ENCODE measurements around the gene IL15RA. TPM values are rescaled to one million over a fixed set of nuclear protein-coding genes. Genes with fewer than 3 reads are reported as not detected.
"Not testable (repeated sequence)": the region's sequence is repeated elsewhere in the genome, so short reads cannot be mapped to it uniquely, and the experiment has no call there.

IL15RA gene
- total RNA-seq, 4 donors from 2014 or later: 19.4 to 38.0 (median 34.9) TPM

DNA sequence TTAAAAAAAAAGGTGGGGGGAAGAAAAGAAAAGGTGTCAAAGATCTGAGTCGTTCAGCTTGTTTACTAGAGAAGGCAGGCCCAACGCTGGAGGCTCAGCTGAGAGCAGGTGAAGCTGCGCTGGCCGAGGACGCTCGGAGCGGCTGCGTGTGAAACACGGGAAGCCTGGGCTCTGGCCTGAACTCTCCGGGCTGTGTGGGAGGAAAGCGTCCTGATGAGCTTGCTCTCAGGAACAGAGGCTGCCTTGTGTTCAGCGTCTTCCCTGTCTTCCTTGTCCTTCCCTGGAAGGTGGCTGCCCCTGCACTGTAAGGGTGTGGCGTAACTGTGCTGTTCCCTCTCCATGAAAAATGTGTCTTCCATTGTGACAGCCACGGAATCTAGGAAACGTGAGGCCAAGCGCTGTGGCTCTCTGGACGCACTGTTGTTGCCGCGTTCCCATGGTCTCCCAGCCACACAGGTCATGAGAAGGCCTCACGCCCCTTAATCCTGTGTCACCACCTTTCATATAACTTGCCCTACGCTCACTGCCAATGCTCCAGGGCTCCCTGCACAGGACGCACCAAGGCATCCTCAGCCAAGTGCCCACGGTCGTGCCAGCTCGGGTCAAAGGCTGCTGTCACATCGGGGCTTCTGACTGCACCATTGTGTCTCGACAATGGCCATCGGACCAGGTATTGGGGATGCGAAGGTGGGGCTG lies 15.8 kb downstream of the IL15RA start:
- H3K36me3 ChIP-seq: peaks cover 0 to 70% (median 0%) of the 10 kb centered on the region in 3 donors
- H3K4me3 ChIP-seq: no peak overlapping the region
- peak in 1 of 3 donors; percentile 41 for DNase-seq
- H3K4me1 ChIP-seq: no peaks in the 10 kb centered on the region
- no peaks in the 10 kb centered on the region for H3K27me3 ChIP-seq
- H3K9me3 ChIP-seq: no peaks in the 10 kb centered on the region
- no peak overlapping the region for H3K27ac ChIP-seq
- no peak for TF ChIP-seq CTCF (IDR thresholded peaks at IDR 0.05)
- no peak for TF ChIP-seq POLR2A (IDR thresholded peaks at IDR 0.05)

DNA sequence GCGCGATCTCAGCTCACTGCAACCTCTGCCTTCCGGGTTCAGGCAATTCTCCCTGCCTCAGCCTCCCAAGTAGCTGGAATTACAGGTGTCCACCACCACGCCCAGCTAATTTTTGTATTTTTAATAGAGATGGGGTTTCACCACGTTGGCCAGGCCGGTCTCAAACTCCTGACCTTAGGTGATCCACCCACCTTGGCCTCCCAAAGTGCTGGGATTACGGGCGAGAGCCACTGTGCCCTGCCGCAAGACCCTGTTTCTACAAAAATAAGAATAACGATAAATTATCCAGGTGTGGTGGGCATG lies 16.4 kb downstream of the IL15RA start:
- H3K4me1 ChIP-seq, H3K27me3 ChIP-seq, H3K9me3 ChIP-seq, H3K4me3 ChIP-seq, H3K27ac ChIP-seq: not testable (repeated sequence)
- peak in 1 of 3 donors; percentile 9 for DNase-seq
- H3K36me3 ChIP-seq: peaks cover 0 to 67% (median 0%) of the 10 kb centered on the region in 3 donors

DNA sequence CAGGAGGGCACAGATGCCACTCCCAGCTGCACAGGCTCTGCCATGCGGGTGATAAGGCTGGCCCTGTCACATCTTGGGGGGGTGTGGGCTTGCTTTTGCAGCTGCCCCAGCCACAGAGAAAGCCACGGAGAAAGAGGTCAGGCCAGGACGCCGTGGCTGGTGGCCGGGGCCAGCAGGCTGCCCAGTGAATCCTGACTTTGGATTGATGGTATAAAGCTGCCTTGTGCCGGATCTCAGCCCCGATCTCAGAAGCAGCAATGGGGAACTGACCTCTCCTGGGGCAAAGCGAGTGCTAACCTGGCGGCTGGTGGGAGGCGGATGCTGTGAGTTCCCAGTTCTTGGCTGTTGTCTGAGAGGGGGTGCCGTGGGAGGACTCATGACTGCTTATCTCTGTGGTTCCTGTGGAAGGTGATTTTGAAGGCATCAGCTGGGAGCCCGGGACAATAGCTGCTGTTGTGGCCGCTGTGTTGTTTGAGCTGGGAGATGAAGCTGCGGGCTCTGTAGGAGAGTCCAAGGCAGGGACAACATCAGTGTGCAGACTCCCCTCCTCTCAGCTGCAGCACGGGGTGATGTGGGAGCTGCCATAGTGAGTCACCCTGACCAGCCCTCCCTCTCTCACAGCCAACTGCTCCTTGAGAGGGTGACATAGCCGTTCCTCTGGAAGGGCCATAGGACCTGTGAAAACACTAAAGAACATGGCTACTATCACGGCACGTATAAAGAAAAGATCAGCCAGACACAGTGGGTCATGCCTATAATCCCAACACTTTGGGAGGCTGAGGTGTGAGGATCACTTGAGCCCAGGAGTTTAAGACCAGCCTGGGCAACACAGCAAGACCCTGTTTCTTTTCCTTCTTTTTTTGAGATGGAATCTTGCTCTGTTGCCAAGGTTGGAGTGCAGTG lies 17.0 kb downstream of the IL15RA start:
- Histone ChIP-seq H3K27me3 (no peaks in the 10 kb centered on the region), H3K4me1 (no peaks in the 10 kb centered on the region), H3K36me3 (peaks cover 0 to 72% (median 0%) of the 10 kb centered on the region in 3 donors), H3K9me3 (no peaks in the 10 kb centered on the region), H3K27ac (no peak overlapping the region), H3K4me3 (no peak overlapping the region)
- no peak for TF ChIP-seq CTCF (IDR thresholded peaks at IDR 0.05)
- TF ChIP-seq POLR2A (IDR thresholded peaks at IDR 0.05): no peak
- peak in 1 of 3 donors; percentile 43 for DNase-seq

DNA sequence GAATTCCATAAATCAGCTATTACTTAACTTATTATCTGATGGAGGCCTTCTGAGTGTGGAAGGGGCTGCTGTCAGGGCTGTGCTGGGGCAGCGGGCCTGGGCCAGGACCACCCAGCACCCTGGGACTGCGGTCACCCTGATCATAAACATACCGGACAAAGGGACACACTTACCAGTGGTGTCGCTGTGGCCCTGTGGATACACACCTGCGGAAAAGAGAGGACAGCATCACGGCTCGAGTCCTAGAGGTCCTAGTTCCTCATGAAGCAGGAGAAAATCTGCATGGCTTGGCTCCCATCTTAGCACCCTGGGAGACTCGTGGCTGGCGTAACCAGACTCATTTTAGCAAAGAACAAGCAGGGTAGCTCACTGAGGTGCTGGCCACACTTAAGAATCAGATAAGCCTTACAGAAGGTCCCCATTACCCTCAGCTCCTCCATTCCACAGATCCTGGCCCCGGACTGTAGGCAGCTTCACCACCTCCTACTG lies 17.7 kb downstream of the IL15RA start:
- H3K27ac ChIP-seq: no peak overlapping the region
- no peaks in the 10 kb centered on the region for H3K9me3 ChIP-seq
- no peaks in the 10 kb centered on the region for H3K27me3 ChIP-seq
- no peaks in the 10 kb centered on the region for H3K4me1 ChIP-seq
- H3K36me3 ChIP-seq: peaks cover 0 to 69% (median 0%) of the 10 kb centered on the region in 3 donors
- TF ChIP-seq CTCF (IDR thresholded peaks at IDR 0.05) (no peak), POLR2A (IDR thresholded peaks at IDR 0.05) (no peak)
- peak in 1 of 3 donors; percentile 15 for DNase-seq
- no peak overlapping the region for H3K4me3 ChIP-seq

DNA sequence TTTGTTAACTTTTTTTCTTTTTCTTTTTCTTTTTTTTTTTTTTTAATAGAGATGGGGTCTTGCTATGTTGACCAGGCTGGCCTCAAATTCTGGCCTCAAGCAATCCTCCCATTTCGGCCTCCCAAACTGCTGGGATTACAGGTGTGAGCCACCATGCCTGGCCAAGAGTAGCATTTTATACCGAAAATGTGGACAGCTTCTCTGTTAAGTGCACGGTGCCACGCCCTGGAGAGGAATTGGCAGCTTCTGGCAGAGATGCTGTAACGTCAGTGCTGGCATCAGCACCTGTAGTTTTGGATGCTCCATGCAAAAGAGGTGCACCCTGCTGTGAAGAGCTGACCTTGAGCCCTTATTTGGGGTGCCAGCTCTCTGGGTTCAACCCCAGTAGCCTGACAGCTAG lies 18.2 kb downstream of the IL15RA start:
- peak in 1 of 3 donors; percentile 15 for DNase-seq
- Histone ChIP-seq H3K9me3 (no peaks in the 10 kb centered on the region), H3K4me3 (no peak overlapping the region), H3K27me3 (no peaks in the 10 kb centered on the region), H3K4me1 (no peaks in the 10 kb centered on the region), H3K27ac (no peak overlapping the region), H3K36me3 (peaks cover 0 to 64% (median 0%) of the 10 kb centered on the region in 3 donors)
- TF ChIP-seq CTCF (IDR thresholded peaks at IDR 0.05): no peak
- TF ChIP-seq POLR2A (IDR thresholded peaks at IDR 0.05): no peak

- peaks cover 0 to 61% (median 0%) of the 10 kb centered on the region in 3 donors for H3K36me3 ChIP-seq
- H3K9me3 ChIP-seq: no peaks in the 10 kb centered on the region
- TF ChIP-seq POLR2A (IDR thresholded peaks at IDR 0.05) (no peak), CTCF (IDR thresholded peaks at IDR 0.05) (no peak)
- no peaks in the 10 kb centered on the region for H3K4me1 ChIP-seq
- DNase-seq: no peak
- H3K27me3 ChIP-seq: no peaks in the 10 kb centered on the region
- H3K27ac ChIP-seq: no peak overlapping the region
- no peak overlapping the region for H3K4me3 ChIP-seq
These were observed 18.7 kb downstream of the IL15RA start for GRCh38 chr10:5958675-5959074.
